K562 (cell line): ENCODE measurements around the gene CRYBG3. TPM values are rescaled to one million over a fixed set of nuclear protein-coding genes. Genes with fewer than 3 reads are reported as not detected.

ENCODE experiments used
- BRCA1 ChIP-seq, 2 experiments: fragments of 450-650 bp in 1 of 2; sonication (generic) in 1 of 2; formaldehyde crosslinking in 1 of 2; IDR thresholded peaks; 2 replicates each; pipeline versions ENCODE4 v1.5.0 to v1.6.1; 2017 to 2020; ENCODE audit warnings: mild to moderate bottlenecking in 1 of 2, missing genetic modification reagents in 1 of 2
- CREB3L1 ChIP-seq: fragments of 450-650 bp; IDR thresholded peaks from 2 replicates; pipeline ENCODE4 v1.6.1; 2014; ENCODE audit warnings: low read depth, mild to moderate bottlenecking, moderate library complexity, borderline replicate concordance
- ELF4 ChIP-seq: fragments of 450-650 bp; formaldehyde crosslinking; IDR thresholded peaks from 2 replicates; pipeline ENCODE4 v1.4.0; 2022; ENCODE audit warnings: missing genetic modification characterization
- NR2C1 ChIP-seq, 2 experiments: fragments of 450-650 bp; IDR thresholded peaks; 2 replicates each; pipeline ENCODE4 v1.6.1; 2017; ENCODE audit warnings: mild to moderate bottlenecking in 2 of 2, antibody characterized with exemption in 1 of 2, inconsistent platforms in 1 of 2, missing compliant biosample characterization in 1 of 2, missing genetic modification characterization in 1 of 2
- PRMT5 ChIP-seq: sonication (generic); formaldehyde crosslinking; IDR thresholded peaks from 2 replicates; pipeline ENCODE4 v1.5.0; 2020; ENCODE audit warnings: missing genetic modification reagents
- RHOXF2B ChIP-seq: fragments of 250-450 bp; sonication (Bioruptor Pico); conservative IDR thresholded peaks from 2 replicates; pipeline ENCODE4 v1.5.1; 2021
- SIRT6 ChIP-seq: IDR thresholded peaks from one replicate; pipeline ENCODE4 v1.6.1; 2012; ENCODE audit warnings: low read depth, mild to moderate bottlenecking, control low read depth, inconsistent platforms, low read length, moderate library complexity
- ZBTB1 ChIP-seq: sonication (generic); formaldehyde crosslinking; IDR thresholded peaks from 2 replicates; pipeline ENCODE4 v1.8.1; 2023; ENCODE audit warnings: missing genetic modification reagents, low read depth, mild to moderate bottlenecking, borderline replicate concordance
- ZNF143 ChIP-seq: sonication (generic); formaldehyde crosslinking; IDR thresholded peaks from 2 replicates; pipeline ENCODE4 v1.9.0; 2022; ENCODE audit warnings: mild to moderate bottlenecking, missing genetic modification reagents
- ZNF75A ChIP-seq: fragments of 450-650 bp; formaldehyde crosslinking; IDR thresholded peaks from 2 replicates; pipeline ENCODE4 v1.4.0; 2020; ENCODE audit warnings: mild to moderate bottlenecking
- polyA plus RNA-seq, 8 experiments: library from polyadenylated mRNA; depleted of rRNA in 4 of 8; stranded (reverse) in 5 of 8; unstranded in 3 of 8; fragments of >200 nt; fragmentation: Nextera tagmentation in 2 of 8; fragmentation: Illumina TruSeq in 1 of 8; extraction: Ambion mirVana in 2 of 8; extraction: Trizol in 1 of 8; gene quantifications; 2 replicates each; pipeline versions ENCODE4 v1.2.1 to v1.2.3, GENCODE V29; 2011 to 2014; ENCODE audit warnings: inconsistent platforms in 1 of 8, missing spikeins in 1 of 8
- total RNA-seq, 7 experiments: library from RNA; depleted of rRNA in 6 of 7; stranded (reverse); fragments of >200 nt in 6 of 7; fragmentation: Illumina TruSeq in 2 of 7; extraction: Trizol in 2 of 7; gene quantifications; 2 replicates each; pipeline versions ENCODE4 v1.2.1 to v1.2.3, GENCODE V29; 2011 to 2021; ENCODE audit warnings: low replicate concordance in 1 of 7
- TF ChIP-seq, protein P1 (sequence below): fragments of 450-650 bp; IDR thresholded peaks from 2 replicates; pipeline ENCODE4 v1.7.1; 2018; ENCODE audit warnings: mild to moderate bottlenecking, low read depth; ENCODE audit not compliant: partially characterized antibody
- TF ChIP-seq, protein P2 (sequence below): fragments of 250-450 bp; sonication (Bioruptor Pico); IDR thresholded peaks from 2 replicates; pipeline ENCODE4 v1.5.0; 2021

Gene CRYBG3
- total and polyA plus RNA-seq, 9 of the 15 experiments (the other 6 are each of a cell fraction or from before 2014, with no cell fraction given): 0.08 to 0.72 (median 0.18) TPM

GRCh38 chr3:97895216-97895615, 73.4 kb downstream of the CRYBG3 start (continued):
- TF ChIP-seq ZBTB1 (CRISPR knock-in tag) (no peak), CREB3L1 (no peak), ELF4 (no peak), BRCA1 (IDR thresholded peaks at IDR 0.05) (no peak), BRCA1 (CRISPR knock-in tag; IDR thresholded peaks at IDR 0.05) (no peak), SIRT6 (no peak), NR2C1 (IDR thresholded peaks at IDR 0.05) (no peak), NR2C1 (tag; IDR thresholded peaks at IDR 0.05) (no peak), ZNF75A (CRISPR knock-in tag) (no peak), ZNF143 (no peak), RHOXF2B (CRISPR knock-in tag) (no peak), PRMT5 (no peak)
- TF ChIP-seq, protein P1, sequence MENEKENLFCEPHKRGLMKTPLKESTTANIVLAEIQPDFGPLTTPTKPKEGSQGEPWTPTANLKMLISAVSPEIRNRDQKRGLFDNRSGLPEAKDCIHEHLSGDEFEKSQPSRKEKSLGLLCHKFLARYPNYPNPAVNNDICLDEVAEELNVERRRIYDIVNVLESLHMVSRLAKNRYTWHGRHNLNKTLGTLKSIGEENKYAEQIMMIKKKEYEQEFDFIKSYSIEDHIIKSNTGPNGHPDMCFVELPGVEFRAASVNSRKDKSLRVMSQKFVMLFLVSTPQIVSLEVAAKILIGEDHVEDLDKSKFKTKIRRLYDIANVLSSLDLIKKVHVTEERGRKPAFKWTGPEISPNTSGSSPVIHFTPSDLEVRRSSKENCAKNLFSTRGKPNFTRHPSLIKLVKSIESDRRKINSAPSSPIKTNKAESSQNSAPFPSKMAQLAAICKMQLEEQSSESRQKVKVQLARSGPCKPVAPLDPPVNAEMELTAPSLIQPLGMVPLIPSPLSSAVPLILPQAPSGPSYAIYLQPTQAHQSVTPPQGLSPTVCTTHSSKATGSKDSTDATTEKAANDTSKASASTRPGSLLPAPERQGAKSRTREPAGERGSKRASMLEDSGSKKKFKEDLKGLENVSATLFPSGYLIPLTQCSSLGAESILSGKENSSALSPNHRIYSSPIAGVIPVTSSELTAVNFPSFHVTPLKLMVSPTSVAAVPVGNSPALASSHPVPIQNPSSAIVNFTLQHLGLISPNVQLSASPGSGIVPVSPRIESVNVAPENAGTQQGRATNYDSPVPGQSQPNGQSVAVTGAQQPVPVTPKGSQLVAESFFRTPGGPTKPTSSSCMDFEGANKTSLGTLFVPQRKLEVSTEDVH: no peak
- TF ChIP-seq, protein P2, sequence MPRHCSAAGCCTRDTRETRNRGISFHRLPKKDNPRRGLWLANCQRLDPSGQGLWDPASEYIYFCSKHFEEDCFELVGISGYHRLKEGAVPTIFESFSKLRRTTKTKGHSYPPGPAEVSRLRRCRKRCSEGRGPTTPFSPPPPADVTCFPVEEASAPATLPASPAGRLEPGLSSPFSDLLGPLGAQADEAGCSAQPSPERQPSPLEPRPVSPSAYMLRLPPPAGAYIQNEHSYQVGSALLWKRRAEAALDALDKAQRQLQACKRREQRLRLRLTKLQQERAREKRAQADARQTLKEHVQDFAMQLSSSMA: no peak
